ENCODE results near the gene FHIT. TPM values are rescaled to one million over a fixed set of nuclear protein-coding genes. Genes with fewer than 3 reads are reported as not detected.

FHIT gene
- total and polyA plus RNA-seq, 2 experiments from 2014 or later, result 0.22 to 0.90 TPM

DNA sequence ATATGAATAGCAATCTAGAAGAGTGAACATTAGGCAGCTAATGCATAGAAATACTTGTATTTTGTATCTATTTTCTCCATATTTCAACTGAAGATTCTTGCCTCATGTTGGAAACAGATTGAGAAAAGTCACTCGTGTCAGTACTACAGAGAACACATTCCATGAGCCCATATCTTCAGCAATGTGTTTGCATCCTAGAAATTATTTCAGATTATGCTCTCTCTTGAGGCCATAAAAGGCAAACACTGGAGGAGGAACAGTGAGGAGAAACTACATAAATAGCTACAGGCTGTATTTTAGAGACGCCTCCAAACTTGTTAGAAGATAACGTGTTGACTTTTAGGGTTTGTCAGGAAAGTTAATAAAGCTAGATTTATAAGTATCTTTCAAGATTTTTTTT, 906.9 kb downstream of the FHIT start:
- Histone ChIP-seq H3K27me3 (replicated peaks; ENCODE audit: insufficient read depth) (no peaks in the 10 kb centered on the region; the same call in 1 of the 2 replicates), H2AFZ (no peak overlapping the region), H3F3A (ENCODE audit: insufficient read depth) (no peaks in the 10 kb centered on the region), H3K4me3 (no peak overlapping the region), H3K4me2 (ENCODE audit: unreplicated experiment) (no peak overlapping the region), H3K79me2 (ENCODE audit: insufficient read depth) (no peaks in the 10 kb centered on the region), H4K20me1 (ENCODE audit: insufficient read depth) (no peaks in the 10 kb centered on the region), H3K9me2 (ENCODE audit: insufficient read depth) (no peaks in the 10 kb centered on the region), H3K9ac (no peak overlapping the region), H3K36me3 (ENCODE audit: low read depth) (no peaks in the 10 kb centered on the region), H3K27ac (no peak overlapping the region), H3K4me1 (ENCODE audit: insufficient read depth) (no peaks in the 10 kb centered on the region), H3K9me3 (ENCODE audit: low read depth) (no peaks in the 10 kb centered on the region)
- in situ Hi-C loops (cut with MboI), result no loop called here
- WGBS, 2 experiments (ENCODE audit: low coverage in 1 of 2, low lambda C conversion rate in 2 of 2, missing lambda C conversion rate in 2 of 2), result 6 to 9% methylated on average over 3 of the region's 3 CpGs
- DNase-seq, result no peak
- TF ChIP-seq EZH2 (IDR thresholded peaks at IDR 0.05; ENCODE audit: insufficient read depth, poor library complexity, severe bottlenecking) (no peak), EZH2phosphoT487 (IDR thresholded peaks at IDR 0.05; ENCODE audit: insufficient read depth, low read depth) (no peak)

DNA sequence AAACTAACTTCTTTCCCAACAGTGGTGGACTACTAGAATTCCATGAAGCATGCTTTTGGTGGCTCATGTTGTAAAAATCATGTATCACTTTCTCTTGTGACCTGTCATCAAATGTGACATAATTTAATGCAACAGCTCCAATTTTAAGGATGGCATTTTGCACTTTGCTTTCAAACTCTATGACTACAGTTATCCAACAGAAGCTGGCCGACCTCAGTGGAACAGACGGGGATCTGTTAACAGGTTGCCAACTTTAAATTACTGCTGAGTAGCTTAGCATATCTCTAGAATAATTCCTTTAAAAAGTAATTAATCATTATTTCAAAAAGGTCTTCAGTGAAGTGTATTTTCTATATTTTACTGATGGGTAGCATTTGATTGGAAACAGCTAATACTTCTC, 907.4 kb downstream of the FHIT start:
- H3K27ac ChIP-seq, result no peak overlapping the region
- H3K4me2 ChIP-seq (ENCODE audit: unreplicated experiment), result no peak overlapping the region
- no peaks in the 10 kb centered on the region for H3K4me1 ChIP-seq (ENCODE audit: insufficient read depth)
- H3K9me2 ChIP-seq (ENCODE audit: insufficient read depth), result no peaks in the 10 kb centered on the region
- no peak for TF ChIP-seq EZH2phosphoT487 (IDR thresholded peaks at IDR 0.05; ENCODE audit: insufficient read depth, low read depth)
- no peak for TF ChIP-seq EZH2 (IDR thresholded peaks at IDR 0.05; ENCODE audit: insufficient read depth, poor library complexity, severe bottlenecking)
- in situ Hi-C loops (cut with MboI), result no loop called here
- no peak overlapping the region for H2AFZ ChIP-seq
- no peaks in the 10 kb centered on the region for H3K79me2 ChIP-seq (ENCODE audit: insufficient read depth)
- no peaks in the 10 kb centered on the region for H3K9me3 ChIP-seq (ENCODE audit: low read depth)
- no peaks in the 10 kb centered on the region; the same call in 1 of the 2 replicates for H3K27me3 ChIP-seq (replicated peaks; ENCODE audit: insufficient read depth)
- no peaks in the 10 kb centered on the region for H4K20me1 ChIP-seq (ENCODE audit: insufficient read depth)
- H3K36me3 ChIP-seq (ENCODE audit: low read depth), result no peaks in the 10 kb centered on the region
- H3K4me3 ChIP-seq, result no peak overlapping the region
- no peak for DNase-seq
- no peaks in the 10 kb centered on the region for H3F3A ChIP-seq (ENCODE audit: insufficient read depth)
- 2 to 5% methylated on average over 2 of the region's 2 CpGs for WGBS, 2 experiments (ENCODE audit: low coverage in 1 of 2, low lambda C conversion rate in 2 of 2, missing lambda C conversion rate in 2 of 2)
- no peak overlapping the region for H3K9ac ChIP-seq

DNA sequence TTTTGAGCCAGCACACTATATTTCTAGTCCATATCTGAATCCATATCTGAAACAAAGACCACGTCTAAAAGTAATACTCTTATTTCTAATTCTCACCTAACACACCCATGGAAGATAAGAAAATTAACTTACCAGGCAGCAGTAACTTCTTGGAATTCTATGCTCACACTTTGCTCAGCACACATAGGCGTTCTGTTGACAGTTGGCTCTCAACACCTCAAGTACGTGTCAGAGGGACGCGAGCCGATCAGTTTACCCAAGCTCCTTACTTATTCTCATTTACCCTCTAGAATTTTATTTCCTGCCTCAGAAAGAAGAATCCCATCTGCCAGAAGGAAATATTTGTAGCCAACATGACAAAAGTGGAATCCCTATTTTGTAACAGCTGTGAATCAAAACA, 911.9 kb downstream of the FHIT start:
- TF ChIP-seq EZH2phosphoT487 (IDR thresholded peaks at IDR 0.05; ENCODE audit: insufficient read depth, low read depth), result no peak
- no peak for TF ChIP-seq EZH2 (IDR thresholded peaks at IDR 0.05; ENCODE audit: insufficient read depth, poor library complexity, severe bottlenecking)
- no peak for DNase-seq
- Histone ChIP-seq H3K27ac (no peak overlapping the region), H3K4me1 (ENCODE audit: insufficient read depth) (no peaks in the 10 kb centered on the region), H3K4me3 (no peak overlapping the region), H3K36me3 (ENCODE audit: low read depth) (no peaks in the 10 kb centered on the region), H3K4me2 (ENCODE audit: unreplicated experiment) (no peak overlapping the region), H3K9me2 (ENCODE audit: insufficient read depth) (no peaks in the 10 kb centered on the region), H2AFZ (no peak overlapping the region), H3K27me3 (replicated peaks; ENCODE audit: insufficient read depth) (no peaks in the 10 kb centered on the region), H3K9ac (no peak overlapping the region), H3F3A (ENCODE audit: insufficient read depth) (no peaks in the 10 kb centered on the region), H3K79me2 (ENCODE audit: insufficient read depth) (no peaks in the 10 kb centered on the region), H3K9me3 (ENCODE audit: low read depth) (no peaks in the 10 kb centered on the region), H4K20me1 (ENCODE audit: insufficient read depth) (no peaks in the 10 kb centered on the region)
- 25 to 37% methylated on average over 6 of the region's 6 CpGs for WGBS, 2 experiments (ENCODE audit: low coverage in 1 of 2, low lambda C conversion rate in 2 of 2, missing lambda C conversion rate in 2 of 2)
- in situ Hi-C loops (cut with MboI), result no loop called here

DNA sequence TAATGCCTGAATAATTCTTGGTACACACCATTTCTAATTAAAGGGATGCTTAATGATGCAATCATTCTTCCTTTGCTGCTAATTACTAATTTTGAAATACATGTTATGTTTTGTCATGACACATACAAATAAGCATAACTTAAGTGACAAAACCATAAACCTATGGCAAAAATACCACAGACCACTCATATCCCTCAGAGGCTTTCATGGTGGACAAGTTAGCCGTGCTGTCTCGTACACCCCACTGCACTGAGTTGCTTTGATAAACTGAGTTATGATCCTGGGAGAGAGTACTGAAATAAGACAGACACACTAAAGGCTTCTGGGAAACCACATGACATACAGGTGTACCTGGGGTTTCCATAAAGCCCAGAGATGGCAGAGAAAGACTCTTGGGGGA, 913.8 kb downstream of the FHIT start:
- H2AFZ ChIP-seq, result no peak overlapping the region
- H3K79me2 ChIP-seq (ENCODE audit: insufficient read depth), result no peaks in the 10 kb centered on the region
- H3K27ac ChIP-seq, result no peak overlapping the region
- H3K9ac ChIP-seq, result no peak overlapping the region
- H4K20me1 ChIP-seq (ENCODE audit: insufficient read depth), result no peaks in the 10 kb centered on the region
- H3F3A ChIP-seq (ENCODE audit: insufficient read depth), result no peaks in the 10 kb centered on the region
- no peak for DNase-seq
- WGBS, 2 experiments (ENCODE audit: low coverage in 1 of 2, low lambda C conversion rate in 2 of 2, missing lambda C conversion rate in 2 of 2), result 77 to 88% methylated on average over 2 of the region's 2 CpGs
- no peaks in the 10 kb centered on the region for H3K9me3 ChIP-seq (ENCODE audit: low read depth)
- H3K4me1 ChIP-seq (ENCODE audit: insufficient read depth), result no peaks in the 10 kb centered on the region
- no peaks in the 10 kb centered on the region for H3K27me3 ChIP-seq (replicated peaks; ENCODE audit: insufficient read depth)
- no peak overlapping the region for H3K4me2 ChIP-seq (ENCODE audit: unreplicated experiment)
- TF ChIP-seq EZH2phosphoT487 (IDR thresholded peaks at IDR 0.05; ENCODE audit: insufficient read depth, low read depth), result no peak
- TF ChIP-seq EZH2 (IDR thresholded peaks at IDR 0.05; ENCODE audit: insufficient read depth, poor library complexity, severe bottlenecking), result no peak
- no peak overlapping the region for H3K4me3 ChIP-seq
- H3K36me3 ChIP-seq (ENCODE audit: low read depth), result no peaks in the 10 kb centered on the region
- H3K9me2 ChIP-seq (ENCODE audit: insufficient read depth), result no peaks in the 10 kb centered on the region
- in situ Hi-C loops (cut with MboI), result no loop called here

DNA sequence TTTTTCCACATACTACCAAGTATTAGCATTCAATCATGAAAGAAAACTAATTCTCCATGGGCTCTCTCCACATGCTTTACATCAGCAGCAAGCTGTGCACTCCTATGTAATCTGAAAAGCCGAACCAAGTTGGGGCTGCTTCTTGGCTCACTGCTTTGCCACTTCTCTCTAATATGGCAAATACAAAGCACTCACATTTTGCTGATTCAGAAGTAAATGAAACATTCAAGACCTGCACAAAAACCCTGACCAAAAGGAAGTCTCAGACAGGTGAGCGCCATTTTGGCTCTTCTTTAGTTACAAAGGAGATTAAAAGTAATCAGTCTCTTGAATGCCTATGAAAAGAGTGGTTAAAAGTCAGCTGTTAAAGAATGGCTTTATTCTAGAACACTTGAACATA, 915.2 kb downstream of the FHIT start:
- Histone ChIP-seq H3K9me3 (ENCODE audit: low read depth) (no peaks in the 10 kb centered on the region), H2AFZ (no peak overlapping the region), H3K9ac (no peak overlapping the region), H3K4me2 (ENCODE audit: unreplicated experiment) (no peak overlapping the region), H3K36me3 (ENCODE audit: low read depth) (no peaks in the 10 kb centered on the region), H3K4me1 (ENCODE audit: insufficient read depth) (no peaks in the 10 kb centered on the region), H3K9me2 (ENCODE audit: insufficient read depth) (no peaks in the 10 kb centered on the region), H3K79me2 (ENCODE audit: insufficient read depth) (no peaks in the 10 kb centered on the region), H3K4me3 (no peak overlapping the region), H4K20me1 (ENCODE audit: insufficient read depth) (no peaks in the 10 kb centered on the region), H3K27me3 (replicated peaks; ENCODE audit: insufficient read depth) (no peaks in the 10 kb centered on the region), H3K27ac (no peak overlapping the region), H3F3A (ENCODE audit: insufficient read depth) (no peaks in the 10 kb centered on the region)
- DNase-seq, result no peak
- TF ChIP-seq EZH2phosphoT487 (IDR thresholded peaks at IDR 0.05; ENCODE audit: insufficient read depth, low read depth) (no peak), EZH2 (IDR thresholded peaks at IDR 0.05; ENCODE audit: insufficient read depth, poor library complexity, severe bottlenecking) (no peak)
- 64 to 76% methylated on average over 2 of the region's 2 CpGs for WGBS, 2 experiments (ENCODE audit: low coverage in 1 of 2, low lambda C conversion rate in 2 of 2, missing lambda C conversion rate in 2 of 2)
- in situ Hi-C loops (cut with MboI), result no loop called here

Measured in GM23248 (cell line).